GM19025 (cell line): Measurements from ENCODE around the gene PRG3.

Experiments
- ATAC-seq: cut with Tn5 transposase; IDR thresholded peaks from one replicate; pipeline ENCODE4 v1.9.1; 2021; ENCODE audit warnings: mild to moderate bottlenecking, low read depth, moderate library complexity; ENCODE audit not compliant: unreplicated experiment

Gene PRG3

DNA sequence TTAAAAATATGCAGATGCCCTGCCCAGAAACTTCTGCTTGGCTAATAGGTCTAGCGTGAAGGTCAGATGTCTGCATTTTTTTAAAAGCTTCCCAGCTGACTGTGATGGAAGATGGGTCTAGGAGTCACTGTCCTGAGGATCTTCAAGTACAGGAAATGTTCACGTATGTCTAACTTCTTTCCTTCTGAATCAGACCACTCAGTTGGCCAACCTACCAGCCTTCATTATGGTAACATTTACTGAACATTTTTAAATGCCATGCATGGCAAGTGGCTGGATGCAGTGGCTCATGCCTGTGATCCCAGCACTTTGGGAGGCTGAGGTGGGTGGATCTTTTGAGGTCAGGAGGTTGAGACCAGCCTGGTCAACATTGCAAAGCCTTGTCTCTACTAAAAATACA lies 10.6 kb upstream of the PRG3 start:
- no peak for ATAC-seq

- no peak for ATAC-seq
Observed at GRCh38 chr11:57391111-57391510, 10.2 kb upstream of the PRG3 start.

DNA sequence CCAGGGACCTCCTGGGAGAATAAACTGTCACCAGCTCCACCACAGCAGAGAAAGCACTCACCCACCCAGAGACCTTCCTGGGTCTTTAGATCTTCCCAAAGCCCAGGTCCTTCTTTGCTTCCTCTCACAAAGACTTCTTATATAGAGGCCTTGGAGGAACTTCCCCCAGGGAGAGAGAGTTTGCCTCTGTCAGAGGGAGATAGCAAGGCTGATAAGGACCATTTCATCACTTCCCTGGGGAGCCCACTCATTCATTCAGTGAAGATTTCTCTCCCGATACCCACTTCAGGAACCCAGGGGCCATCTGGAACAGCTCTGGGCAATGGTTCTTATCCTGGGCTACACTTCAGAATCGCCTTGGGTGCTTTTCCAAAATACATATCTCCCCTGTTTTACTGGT lies 9.6 kb upstream of the PRG3 start, which contains the start of gene PRG2:
Gene PRG2, minus strand, starts transcription at position 116 of the 400 bp plus-strand sequence. CDS start 706 bp downstream, outside the sequence.
- no peak for ATAC-seq

- no peak for ATAC-seq
Observed at GRCh38 chr11:57387289-57388030, 6.5 kb upstream of the PRG3 start.

- ATAC-seq: no peak
Observed at GRCh38 chr11:57386178-57386940, 5.4 kb upstream of the PRG3 start.

GRCh38 chr11:57379732-57380131 lies 1.2 kb downstream of the PRG3 start:
- ATAC-seq: no peak

- no peak for ATAC-seq
Observed at GRCh38 chr11:57378186-57378585, 2.8 kb downstream of the PRG3 start.

DNA sequence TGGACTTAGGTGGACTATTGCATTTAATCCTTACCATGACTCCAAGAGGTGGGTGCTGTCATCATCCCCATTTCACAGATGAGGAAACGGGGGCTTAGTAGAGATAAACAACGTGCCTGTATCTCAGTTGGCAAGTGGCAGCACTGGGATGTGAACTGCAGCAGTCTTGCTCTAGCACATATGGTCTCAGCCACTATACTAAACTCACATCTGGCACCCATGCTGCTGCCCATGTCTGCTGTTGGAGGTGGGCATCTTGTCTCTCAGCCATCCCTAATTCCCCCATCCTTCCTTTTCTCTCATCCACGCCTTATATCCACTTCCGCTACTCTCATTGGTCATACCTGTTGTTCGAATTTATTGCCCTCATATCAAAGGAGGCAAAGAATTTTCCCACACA lies 3.8 kb downstream of the PRG3 start:
- no peak for ATAC-seq

- ATAC-seq: no peak
Observed at GRCh38 chr11:57376095-57377090, 4.6 kb downstream of the PRG3 start.

DNA sequence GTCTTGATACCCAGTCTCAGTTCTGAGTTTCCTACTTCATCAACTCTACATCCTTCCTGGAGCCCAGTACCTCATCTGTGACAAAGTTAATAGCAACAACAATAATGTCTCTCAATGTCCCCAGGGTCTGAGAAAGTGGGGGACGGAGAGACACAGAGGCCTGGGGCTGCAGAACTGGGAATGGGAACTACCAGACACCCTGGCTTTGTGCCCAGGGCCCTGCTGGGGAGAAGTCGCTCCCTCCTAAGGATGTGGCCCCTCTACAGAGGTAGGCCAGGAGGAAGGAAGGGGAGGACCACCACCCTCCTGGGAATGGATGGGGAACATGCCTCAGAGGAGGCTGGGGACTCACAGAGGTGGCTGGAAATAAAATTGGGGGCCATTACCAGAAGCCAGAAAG lies 5.5 kb downstream of the PRG3 start:
- no peak for ATAC-seq

DNA sequence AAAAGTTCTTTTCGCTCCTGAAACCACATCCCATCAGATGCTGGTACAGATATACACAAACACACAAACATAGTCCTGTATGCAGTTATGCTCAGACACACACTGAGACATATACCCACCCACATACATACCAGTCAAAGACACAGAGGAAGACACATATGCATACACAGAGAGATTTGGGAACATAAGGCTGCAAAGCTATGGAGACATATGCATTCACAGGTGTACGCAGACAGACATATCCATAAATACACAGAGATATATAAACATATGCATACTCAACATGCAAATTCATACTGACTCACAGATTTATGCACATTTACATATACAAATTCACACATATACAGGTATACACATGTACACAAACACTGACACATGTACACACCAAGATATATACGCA lies 6.0 kb downstream of the PRG3 start:
- no peak for ATAC-seq

GRCh38 chr11:57373146-57373545 lies 7.8 kb downstream of the PRG3 start:
- ATAC-seq: no peak

DNA sequence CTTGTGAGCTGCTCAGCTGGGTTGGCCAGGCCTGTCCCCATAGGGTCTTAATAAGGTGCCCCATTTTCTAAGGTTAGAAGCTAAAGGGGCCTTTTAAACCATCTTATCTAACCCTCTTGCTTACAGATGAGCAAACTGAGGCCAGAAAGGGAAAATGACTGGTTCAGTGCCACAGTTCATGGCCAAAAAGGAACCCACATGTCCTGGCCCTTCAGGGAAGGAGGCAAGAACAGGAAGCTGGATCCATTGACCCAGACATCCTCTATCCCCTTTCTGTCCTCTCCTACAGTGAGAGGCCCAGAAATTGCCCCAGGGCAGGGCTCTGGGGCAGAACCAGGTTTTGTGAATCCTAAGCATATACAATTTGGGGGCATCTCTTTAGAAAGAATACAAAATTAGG lies 10.0 kb downstream of the PRG3 start:
- ATAC-seq: no peak

DNA sequence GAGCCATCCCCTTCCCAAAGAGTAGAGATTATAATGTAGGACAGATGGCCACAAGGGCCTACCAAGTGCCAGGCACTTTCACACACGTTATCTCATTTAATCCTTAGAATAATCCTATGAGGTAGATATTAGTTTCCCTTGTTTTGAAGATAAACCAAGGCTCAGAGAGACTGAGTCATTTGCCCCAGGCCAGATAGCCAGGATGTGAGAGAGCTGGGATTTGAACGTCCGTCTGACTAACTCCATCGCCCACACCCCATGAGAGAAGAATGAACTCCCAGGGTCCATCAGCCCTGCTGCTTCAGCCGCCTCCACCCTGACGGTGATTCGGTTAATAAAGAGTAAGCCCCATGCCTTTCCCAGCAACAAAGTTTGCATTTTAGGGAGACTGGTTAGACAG lies 10.7 kb downstream of the PRG3 start:
- ATAC-seq: no peak

DNA sequence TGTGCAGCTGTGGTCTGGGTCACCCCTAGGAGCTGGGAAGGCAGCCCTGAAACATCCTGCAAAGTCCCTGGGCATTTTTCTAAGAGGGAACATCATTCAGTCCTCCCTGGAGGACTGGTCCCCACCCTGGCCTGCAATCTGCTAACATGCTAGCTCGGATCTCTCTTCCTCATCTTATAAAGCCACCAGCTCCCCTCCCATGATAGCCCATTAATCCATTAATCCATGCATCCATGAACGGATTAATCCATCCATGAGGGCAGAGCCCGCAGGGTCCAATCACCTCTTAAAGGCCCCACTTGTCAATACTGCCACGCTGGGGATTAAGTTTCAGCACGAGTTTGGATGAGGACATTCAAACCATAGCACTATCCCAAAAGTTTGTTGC lies 12.1 kb downstream of the PRG3 start:
- ATAC-seq: no peak

DNA sequence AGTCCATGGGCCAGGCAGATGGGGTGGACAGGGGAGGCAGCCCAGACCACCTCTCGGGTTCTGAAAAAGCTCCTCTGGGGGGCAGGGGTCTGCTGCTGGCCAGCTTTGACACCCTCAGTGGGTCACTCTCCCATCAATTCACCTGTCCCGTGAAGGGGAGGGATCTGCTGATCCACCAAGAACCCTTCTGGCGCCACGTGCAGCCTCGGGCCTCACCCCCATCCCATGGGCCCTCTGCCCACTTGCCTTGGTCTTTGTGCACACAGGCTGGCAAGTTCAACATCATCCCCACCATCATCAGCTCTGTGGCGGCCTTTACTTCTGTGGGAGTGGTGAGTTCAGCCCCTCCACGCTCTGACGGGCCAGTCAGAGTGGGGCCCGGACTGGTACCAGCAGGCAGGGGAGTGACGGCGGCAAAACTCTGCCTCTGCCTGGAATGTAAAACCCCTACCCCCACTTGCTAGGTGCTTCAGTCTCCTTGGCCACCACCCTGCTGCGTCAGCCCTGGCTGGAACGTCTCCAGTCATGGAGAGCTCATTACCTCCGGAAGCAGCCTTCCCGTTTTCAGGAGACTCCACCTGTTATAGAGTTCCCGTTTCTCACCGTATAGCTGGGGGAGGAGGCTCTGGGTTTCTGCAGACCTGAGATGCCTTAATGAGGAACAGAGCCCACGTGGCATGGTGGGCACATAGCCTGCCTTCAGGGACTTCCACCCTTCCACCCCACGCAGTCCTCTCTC lies 12.7 kb downstream of the PRG3 start:
- ATAC-seq: no peak

DNA sequence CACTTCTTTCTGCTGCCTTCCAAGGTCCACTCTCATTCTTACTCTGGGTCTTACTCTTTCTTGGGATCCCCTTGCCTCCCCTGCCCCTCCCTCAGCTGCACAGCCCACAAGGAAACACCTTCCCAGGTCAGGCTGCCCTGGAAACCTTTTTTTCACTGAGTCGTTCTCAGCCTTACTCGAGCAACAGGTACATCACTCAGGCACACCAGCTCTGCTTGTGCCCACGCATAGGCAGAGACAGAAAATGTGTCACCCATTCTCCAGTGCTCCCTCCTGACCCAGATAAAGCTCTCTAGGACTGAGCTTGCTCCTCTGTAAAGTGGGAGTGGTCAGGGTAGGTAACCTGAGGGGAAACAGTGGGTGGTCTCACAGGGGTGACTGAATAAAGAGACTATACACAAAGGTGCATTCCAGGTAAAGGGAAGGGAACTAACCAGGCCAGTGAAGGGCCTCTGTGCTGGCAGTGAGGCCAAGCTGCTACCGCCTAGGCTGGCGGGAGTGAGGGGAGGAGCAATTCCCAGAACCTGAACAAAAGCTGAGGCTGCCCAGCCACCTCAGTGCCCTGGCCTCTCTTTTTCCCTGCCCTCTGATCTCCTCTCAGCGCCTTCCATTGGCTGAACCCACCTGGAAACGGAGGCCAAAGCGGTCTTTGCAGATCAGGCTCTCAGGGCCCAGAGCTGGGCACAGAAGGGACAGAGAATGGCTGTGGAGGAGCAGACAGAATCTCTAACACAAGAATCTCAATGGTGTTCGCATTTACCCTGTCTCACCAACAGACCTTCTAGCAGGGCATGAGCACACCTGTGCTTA lies 15.9 kb downstream of the PRG3 start:
- no peak for ATAC-seq

- ATAC-seq: no peak
Observed at GRCh38 chr11:57363131-57364080, 17.5 kb downstream of the PRG3 start.
